Stimulated activated CD4-positive, alpha-beta T cell treated with anti-CD3 and anti-CD28 coated beads, Interleukin-4, amount 100 ng/mL, for 4 hours (primary cell): ENCODE data around the gene ATP1A1.

ENCODE experiments used
- DNase-seq, 2 experiments: peaks; one replicate each; pipeline ENCODE4 v3.0.0-alpha.2; 2020

The ATP1A1 gene

GRCh38 chr1:116446686-116447085 lies 73.6 kb downstream of the ATP1A1 start:
- no peak for DNase-seq

GRCh38 chr1:116448785-116449385 lies 75.8 kb downstream of the ATP1A1 start:
- DNase-seq = no peak

GRCh38 chr1:116449578-116449977 lies 76.5 kb downstream of the ATP1A1 start:
- no peak for DNase-seq

DNA sequence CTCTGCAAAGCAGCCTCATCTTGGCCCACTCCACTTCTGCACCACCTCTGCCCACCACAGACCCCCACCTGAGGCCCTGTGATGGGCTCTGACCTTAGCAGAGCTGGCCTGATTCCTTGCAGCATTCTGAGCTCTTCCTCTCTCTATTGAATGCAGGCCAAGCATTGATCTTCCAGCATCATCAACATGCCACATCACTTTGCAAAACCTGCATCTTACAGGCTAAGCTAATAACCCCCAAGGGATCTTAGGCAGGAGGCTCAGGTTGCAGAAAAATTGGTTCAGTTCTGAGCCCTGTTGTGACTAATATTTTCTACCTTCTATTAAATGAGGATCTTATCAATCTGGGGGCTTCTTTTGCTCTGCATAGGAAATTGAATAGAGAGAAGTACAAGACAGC lies 78.7 kb downstream of the ATP1A1 start:
- DNase-seq = no peak

DNA sequence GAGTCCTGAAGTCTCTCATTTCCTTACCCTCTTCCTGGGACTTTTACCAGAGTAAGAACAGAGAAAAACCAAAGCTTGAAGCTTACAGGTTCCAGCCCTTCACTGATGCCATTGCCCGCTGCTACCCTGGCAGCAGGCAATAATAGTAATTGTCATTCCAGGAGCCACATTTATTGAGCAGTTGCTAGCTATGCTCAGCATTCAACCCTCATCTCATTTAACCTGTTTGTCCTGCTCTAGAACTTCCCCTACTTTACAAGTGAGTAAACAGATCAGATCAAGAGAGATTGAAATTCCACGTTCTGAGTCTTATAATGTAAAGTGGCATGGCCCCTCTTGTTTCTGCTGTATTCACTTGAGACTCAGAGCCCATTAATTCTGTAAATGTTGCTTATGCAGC lies 80.4 kb downstream of the ATP1A1 start:
- no peak for DNase-seq

GRCh38 chr1:116453906-116454305 lies 80.9 kb downstream of the ATP1A1 start:
- DNase-seq = no peak
